Amygdala (tissue), 56 donors: ENCODE measurements around the gene NAV2.

Source experiments
- DNase-seq, 56 donors: peaks; one replicate each; lab custom pipeline; 2025; lab: John Stamatoyannopoulos, UW

The NAV2 gene

DNA sequence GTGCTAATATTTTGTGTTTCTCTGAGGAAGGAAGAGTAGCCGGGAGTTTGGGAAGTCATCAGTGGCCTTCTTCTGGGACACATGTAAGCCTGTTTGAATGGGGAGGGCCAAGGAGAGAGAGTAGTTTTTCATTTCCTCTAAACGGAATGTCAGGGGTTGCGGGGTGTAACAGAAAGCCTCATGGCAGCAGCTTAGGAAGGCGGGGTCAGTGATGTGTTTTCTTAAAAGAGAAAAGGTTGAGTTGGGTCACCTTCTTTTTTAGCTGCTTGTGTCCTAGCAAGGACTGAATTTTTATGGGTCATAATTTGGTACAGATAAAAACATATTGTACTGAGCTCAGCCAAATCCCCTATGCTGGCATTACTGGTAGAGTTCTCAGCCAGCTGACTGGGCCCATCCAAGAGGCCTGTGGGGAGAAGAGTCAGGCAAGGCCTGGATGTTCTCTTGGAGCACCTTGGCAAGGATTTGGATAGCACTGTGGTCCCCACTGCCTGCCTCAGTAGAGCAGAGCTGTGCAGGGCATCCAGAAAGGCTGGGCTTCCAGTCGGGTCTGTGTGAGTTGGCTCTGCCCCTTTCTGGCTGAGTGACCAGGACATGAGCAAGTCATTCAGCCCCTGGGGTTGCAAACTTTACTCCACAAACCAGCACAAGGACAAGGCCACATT is 29.4 kb upstream of the NAV2 start:
- no peak for DNase-seq

DNA sequence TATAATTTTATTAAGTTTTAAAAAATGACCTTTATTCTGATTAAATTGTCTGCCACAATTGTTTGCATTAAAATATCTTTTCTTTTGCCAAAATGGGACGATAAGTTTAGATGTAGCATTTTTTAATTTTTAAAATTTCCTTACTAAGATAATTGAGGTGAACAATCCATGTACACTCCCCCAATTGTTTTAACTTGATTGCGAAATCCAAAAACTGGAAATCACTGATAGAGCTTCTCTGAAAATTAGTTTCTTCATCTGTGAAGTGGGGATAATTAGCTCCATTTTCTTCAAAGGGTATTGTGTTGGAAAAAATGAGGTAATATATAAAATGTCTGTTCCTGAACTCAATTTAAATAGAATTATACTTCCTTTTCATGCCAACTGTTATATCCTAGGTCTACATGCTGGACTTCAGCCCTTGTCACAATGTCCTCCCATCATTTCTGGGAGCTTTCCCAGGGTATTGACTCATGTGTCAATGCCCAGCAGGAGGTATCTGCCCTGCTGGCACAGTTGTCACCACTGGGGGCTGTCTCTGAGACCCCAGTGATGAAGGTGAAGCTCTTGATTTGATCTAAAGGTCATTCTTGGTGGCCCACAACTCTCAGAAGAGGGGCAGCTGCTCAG is 28.7 kb upstream of the NAV2 start:
- DNase-seq: no peak

DNA sequence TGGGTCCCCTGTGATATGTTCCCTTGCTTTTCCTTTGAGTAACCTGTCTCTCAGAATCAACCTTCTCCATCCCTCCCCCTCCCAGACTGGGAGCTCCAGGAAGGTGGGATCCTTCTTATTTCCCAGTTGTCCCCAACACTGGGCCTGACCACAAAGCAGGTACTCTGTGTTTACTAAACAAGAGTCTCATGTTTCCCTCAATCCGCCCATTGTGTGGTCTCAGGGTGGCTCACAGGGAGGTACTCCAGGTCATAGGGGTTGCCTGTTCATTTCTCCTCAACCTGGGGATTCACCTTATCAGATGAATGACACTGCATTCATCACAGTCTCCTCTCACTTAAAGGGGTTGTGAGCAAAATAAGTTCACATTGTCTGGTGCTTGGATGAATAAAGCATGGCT is 26.4 kb upstream of the NAV2 start:
- DNase-seq: no peak

DNA sequence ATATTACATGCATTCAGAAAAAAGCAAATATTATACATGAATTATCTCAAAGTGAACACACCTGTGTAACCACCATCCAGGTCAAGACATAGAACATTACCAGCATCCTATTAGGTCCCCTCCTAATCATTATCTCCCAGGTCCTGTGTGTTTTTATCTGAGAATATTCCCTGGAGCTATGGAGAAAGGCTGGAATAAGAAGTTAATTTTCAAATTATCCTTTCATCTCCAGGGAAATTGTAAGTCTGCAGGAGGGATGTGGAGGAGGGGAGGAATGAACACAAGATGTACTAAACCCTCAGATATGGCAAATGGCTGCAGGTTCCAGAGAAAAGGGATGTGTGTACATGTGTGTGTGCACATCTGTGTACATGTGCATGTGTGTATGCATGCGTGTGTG is 25.2 kb upstream of the NAV2 start:
- no peak for DNase-seq

DNA sequence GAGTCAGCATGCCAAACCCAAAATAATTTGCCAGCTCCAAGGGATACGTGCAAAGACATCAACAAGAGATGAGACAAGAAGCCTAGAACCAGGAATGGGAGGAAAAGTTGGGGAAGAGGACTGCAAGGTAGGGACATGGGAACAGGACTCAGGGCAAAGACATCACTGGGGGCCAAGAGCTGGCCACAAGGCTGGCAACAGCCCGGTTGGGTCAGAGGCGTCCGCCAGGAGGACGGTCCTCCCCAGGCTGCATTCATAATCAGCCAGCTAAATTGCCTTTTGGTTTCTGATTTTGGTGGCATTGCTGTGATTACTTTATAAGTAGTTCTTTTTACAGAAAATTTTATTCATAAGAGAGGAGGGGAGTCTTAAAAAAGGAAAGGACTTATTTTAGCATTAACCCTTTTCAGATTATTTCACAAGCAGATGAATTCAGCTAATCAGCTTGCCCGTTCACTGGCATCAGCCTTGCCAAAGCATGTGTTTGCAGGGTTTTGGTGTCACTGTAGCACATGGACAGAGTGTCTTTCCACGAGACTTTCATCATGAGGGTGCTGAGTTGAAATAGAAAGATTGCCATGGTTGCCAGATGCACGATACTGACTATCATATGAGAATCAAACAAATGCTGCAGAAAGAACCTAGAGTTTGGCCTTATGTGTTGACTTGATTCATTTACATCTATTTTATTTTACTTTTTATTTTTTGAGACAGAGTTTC is 23.2 kb upstream of the NAV2 start:
- peak in 6 of 56 donors; percentile 11 to 45 (median 24) for DNase-seq

DNA sequence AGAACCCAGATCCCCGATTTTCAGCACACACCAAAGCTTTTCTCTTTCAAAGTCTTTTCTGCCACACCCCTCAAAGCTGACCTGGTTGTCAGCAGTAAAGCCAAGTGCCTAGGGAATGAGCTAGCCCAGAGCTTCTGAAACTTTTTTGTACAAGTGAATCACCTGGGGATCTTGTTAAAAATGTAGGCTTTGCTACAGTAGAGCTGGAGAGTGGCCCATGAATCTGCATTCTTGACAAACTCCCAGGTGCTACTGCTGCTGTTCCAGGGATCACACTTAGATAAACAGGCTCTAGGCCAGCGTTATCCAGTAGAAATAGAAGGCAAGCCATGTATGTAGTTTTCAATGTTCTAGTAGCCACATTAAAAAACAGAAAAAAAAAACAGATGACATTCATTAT is 21.8 kb upstream of the NAV2 start:
- no peak for DNase-seq

DNA sequence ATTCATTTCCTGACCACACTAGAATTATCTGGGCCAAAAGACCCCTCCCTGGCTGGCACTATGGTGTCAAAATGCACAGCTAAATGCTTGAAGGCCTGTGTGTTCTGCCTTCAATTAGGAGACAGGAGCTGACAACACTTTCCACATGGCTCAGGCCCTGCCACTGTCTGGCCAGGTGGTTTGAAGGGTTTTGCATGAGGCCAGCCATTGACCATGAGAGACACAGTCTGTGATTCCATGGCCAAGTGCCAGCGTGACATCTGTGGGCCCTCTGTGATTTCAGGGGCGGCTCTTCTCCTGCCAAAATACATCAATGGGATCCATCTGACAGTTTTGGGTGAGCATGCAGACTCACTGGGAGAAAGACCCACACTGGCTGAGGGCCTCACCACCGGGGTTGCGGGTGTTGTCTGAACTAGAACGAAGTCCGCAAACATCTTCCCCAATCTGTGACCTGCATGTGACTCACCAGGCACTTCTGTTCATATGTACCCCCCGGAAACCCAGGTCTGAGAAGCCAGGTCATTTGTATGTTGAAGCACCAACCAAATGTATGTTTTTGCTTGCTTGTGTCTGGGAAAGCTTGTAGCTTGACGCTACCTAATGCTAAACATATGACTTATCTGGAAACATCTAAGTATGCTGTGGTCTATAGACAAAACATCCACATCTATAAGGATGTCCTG is 20.7 kb upstream of the NAV2 start:
- DNase-seq: peak in 2 of 56 donors; percentile 21 to 25

DNA sequence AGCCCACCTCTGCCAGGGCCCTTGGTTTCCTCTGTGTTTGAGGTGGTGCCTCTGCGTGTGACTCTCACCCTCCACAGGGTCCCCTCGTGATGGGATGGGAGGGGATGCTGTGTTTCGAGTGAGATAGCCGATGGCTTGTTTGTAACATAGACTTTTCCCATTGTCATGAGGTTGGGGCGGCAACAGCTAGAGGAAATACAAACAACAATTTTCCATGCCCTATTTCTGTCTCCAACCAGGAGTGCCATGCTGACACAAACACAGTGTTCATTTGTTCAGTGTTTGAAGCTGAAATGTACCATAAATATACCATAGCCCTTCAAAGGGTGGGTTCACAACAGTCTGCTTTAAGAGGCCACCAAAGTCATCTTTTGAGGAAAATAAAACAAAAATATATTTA is 19.5 kb upstream of the NAV2 start:
- DNase-seq: no peak

DNA sequence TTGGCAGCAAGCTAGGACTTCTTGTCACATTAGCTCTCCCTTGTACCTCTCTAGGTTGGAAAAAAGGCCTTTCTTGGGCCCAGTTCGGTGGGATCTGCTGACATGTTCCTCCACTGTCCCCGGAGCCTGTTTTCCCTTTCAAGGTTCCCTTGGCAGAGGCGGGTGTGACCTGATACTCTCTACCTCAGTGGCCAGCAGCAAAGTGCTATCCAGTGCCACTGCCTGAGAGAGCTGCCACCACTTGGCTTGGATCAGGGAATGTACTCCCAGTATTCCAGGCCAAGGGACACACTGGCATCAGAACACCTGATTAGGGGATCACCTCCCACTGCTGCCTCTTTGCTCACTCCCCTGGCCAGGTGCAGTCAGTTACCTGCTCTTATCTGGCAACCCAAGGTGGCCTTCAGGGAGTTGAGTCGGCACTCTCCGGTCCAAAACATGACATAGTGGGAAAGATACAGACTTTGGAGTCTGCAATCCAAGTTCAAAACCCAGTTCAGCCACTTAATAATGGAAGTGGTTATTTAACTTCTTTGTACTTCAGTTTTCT is 17.8 kb upstream of the NAV2 start:
- no peak for DNase-seq

DNA sequence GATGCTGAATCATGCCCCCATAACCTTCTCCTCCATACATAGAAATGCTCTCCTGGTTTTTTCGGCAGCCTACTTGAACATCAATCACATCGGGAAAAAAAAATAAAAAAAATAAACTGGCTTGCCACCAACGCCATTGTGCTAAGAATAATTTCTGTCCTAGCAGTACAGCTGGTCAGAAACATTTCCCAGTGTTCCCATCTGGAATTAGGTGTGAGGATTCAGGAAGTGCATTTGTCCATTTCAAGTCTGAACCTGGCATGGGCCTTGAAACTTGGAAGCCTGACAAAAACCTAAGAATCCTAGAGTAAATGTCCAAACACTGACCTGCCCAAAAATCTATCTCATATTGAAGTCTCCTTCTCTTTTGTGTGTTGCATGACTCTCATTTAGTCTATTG is 16.6 kb upstream of the NAV2 start:
- no peak for DNase-seq

DNA sequence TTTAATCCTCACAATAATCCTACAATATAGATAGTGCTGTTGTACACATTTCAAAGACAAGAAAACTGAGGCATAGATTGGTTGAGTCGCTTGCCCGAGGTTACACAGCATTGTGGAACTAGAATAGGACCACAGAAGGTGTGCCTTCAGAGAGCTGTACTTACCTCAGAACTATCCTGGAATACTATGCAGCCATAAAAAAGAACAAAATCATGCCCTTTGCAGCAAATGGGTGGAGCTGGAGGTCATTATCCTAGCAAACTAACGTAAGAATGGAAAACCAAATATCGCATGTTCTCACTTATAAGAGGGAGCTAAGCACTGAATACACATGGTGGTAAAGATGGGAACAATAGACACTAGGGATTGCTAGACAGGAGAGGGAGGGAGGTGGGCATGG is 15.7 kb upstream of the NAV2 start:
- DNase-seq: no peak

DNA sequence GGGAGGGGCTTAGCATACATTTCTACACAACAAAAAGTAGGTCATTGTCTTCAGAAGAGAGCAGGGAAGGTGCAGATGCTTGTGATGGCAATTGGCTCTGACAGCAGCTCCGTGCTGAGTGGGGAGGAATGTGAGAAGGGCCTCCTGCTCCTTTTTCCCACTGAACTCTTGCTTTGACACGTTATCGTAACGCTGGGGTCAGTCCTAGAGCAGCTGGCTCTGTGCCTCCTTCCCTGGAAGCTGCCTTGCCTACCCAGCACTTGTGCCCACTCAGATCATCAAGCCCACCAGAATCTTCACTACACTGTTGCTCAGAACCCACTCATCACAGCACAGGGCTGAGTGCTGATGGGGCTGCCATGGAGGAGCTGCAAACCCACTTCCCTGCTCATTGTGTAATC is 14.9 kb upstream of the NAV2 start:
- DNase-seq: no peak

DNA sequence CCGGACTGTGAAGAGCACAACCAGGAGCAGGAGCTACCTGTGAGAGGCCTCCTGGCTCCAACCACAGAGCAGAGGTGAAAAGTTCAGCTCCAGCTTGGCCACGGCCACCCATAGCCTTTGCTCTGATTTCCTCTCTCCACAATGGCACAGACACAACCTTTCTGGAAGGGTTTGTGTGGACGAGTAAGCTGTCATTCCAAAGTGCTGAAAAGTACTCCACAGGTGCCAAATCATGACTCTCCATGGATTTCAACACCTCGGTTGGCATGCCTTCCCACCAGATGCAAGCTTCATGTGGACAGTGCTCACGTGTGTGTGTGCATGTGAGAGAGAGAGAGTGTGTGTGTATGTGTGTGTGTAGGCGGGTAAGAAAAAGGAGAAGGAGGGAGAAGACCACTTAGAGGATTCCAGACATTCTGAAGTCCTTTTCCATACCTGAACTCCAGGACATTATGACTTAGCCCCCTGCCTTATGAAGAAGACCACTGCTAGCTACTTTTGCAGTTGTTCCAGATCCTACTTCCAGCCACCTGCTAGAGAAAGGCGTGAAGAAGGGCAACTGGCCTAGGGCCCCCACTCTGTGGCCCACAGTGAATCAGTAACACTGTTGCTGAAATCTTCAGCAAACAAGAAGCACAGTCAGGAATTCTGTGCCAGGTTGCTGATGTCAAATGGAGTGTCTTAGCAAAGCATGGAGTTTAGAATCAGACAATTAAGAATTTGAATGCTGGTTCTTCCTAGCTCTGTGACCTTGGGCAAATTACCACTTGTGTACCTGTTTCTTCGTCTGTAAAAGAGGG is 13.9 kb upstream of the NAV2 start:
- no peak for DNase-seq

DNA sequence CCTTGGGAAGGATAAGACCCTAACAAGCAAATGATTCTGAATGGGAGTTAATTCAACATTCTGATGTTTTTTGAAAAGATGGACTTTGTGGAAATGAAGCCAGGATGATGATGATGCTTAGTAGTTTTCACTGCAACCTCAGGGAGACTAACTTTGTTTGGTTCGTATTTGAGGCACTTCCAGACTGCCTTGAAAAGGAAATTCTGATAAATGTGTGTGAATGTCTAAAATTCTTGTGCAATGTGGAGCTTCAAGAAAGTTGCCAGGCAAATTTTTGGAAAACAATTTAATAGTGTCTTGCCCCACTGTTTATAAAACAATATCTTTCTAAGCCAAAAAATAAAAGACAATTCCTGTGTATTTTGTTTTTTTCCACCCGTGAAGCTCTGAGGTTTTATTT is 11.2 kb upstream of the NAV2 start:
- DNase-seq: no peak

DNA sequence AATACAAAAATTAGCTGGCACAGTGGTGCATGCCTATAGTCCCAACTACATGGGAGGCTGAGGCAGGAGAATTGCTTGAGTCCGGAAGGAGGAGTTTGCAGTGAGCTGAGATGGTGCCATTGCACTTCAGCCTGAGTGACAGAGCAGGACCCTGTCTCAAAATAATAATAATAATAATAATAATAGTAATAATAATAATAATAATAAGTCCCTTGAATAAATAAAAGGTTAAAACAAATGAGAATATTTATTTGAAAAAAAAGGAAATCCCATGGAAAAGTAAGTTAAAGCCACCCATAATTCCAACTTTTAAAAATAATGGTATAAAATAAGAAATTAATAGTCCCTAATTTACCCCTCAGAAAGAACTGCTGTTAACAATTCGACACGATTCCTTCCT is 10.0 kb upstream of the NAV2 start:
- no peak for DNase-seq

DNA sequence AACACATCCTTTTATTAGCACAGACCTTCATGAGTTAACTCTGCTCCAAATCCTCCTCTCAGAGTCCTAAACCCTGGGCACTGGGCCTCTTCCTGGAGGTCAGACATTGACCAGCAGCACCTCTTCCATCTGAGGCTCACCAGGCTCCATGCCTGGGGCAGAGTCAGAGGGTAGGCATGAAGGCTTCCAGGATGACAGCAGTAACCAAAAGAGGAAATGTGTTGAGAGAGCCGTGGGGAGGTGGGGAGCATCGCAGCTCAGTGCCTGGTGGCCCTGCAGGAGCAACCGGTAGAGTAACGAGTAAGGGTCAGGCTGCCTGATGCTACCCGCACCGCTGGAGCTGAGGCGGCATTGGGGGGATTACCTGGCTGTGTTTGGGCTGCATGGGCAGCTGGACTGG is 9.4 kb upstream of the NAV2 start:
- DNase-seq: no peak

DNA sequence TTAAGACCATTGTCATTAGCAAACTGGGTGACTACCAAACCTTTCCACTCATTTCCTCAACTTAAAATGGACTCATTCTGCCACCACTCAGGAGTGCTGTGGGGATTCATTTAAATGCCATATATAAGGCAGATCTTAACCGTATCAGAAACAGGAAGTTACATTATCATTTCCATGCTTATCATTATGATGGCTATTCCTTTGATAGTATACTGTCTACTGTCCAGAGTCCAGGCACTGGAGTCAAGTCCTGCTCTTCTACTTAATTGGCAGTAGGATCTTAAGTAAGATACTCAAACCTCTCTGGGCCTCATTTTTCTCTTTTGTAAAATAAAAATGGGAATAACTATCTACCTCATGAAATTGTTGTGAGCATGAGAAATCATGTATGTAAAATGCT is 8.4 kb upstream of the NAV2 start:
- no peak for DNase-seq

DNA sequence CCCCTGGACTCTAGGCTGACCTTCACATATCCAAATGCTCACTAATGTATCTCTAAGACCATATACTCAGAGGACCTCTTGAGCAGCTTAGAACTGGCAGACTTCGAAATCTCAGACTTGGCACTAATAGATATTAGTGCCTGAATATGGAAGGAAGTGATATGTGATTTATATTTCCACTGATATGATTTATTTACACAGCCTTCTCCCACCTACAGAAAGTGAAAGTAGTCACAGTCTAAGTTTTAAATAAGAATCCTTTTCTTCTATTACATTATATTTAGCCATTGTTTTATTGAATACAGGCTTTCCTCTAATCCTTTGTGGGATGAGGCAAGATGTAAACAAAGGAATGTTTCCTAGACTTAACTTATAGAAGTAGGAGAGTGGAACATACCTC is 6.7 kb upstream of the NAV2 start:
- no peak for DNase-seq

DNA sequence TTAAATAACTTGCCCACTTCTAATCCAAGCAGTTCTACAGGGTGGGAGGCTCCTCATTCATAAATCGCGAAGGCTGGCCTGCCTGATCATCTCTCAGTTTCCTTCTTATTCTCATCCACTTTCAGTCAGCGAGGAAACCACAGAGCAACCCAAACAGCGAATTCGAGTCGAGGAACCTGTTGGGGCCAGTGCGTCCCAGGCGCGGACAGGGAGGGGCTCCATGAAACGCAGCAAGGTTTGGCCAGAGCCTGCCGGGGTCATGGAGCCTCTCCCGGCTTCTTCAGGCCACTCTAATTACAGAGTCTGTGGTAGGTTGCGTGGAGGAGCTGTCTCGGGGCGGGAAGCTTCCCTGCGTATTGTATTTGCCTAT is 741 bp upstream of the NAV2 start:
- peak in 2 of 56 donors; percentile 49 to 62 for DNase-seq
